D341Med (cell line): ENCODE data around the gene PSG5.
"Not testable (repeated sequence)": the region's sequence is repeated elsewhere in the genome, so short reads cannot be mapped to it uniquely, and the experiment has no call there.

Experiments used
- DNase-seq: peaks from one replicate; pipeline ENCODE4 v3.0.0; 2012; ENCODE audit warnings: low spot score

PSG5 gene

DNA sequence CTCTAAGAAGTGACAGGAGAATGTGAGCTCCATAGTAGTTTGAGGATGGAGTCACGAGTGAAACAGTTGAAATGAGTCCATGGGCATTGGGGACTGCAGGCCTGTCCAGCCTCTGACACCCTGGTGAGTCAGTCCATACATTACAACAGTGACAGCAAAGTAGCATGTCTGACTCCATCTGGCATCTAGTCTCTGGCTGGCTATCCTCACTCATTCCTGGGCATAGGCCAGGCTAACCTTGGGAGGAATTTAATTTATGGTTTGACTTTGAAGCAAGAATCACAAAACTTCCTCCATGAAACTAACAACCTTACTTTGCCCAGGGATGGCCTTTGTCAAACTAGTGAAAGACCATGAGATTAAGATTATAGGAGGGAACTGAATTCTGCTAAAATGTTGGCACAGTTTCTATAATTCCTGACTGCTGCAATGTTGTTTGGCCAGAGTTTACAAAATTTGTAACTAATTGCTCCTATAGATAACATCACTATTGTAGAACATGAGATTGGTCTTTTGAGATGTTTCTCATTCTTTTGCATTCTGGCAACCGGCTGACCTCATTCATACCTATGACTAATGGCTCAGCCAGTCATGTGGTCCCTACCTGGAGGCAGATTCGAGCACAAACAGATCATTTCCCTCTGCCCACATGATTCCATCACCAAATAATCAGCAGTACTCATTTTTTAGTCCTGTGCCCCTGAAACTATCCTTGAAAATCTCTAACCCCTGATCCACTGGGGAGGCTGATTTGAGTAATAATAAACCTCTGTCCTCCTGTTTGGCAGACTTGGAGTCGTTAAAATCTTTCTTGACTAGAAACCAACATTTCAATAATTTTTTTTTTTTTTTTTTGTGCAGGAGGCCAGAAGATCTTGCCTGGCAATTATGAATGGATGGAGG lies 4.2 kb downstream of the PSG5 start:
- DNase-seq: not testable (repeated sequence)

DNA sequence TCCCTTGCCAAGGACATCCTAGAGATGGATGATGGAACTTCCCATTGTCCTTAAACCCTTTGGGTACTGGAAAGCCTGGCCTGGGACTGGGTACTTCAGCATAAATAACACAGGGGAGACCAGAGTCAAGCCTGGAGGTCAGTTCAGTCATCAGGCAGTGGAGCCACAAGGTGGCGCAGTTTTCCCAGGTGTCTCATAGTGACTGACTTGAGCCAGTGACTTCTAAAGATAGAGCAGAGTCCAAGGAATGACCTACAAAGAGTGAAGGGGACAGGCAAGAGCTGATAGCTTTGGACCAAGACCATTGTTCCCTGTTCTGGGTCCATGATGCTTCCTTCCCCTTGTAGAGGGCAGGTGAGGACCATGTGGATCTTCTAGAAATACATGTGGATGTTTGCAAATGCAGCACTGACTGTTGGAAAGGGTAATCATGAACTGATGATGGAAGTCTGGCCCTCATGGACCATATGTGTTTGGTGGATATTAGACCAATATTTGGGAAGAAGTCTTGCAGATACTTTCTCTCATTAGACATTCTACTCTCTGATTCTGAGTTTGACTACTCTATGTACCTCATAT lies 6.7 kb downstream of the PSG5 start:
- DNase-seq: not testable (repeated sequence)

DNA sequence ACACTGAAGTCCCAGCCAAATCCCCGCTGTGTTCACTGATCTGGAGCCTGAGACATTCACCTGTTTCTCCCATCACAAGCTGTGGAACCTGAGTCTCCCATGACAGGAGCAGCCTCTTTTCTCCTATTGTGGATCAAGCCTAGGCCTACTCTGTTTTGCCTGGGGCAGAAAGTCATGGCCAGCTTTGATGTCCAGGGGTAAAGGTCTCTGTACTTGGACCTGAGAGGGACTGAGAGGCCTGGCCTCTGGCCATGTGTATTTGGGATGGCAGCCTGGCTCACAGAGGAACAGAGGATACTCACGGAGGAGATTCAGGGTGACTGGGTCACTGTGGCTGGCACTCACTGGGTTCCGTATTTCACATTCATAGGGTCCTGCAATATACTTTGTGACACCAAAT lies 7.8 kb downstream of the PSG5 start:
- DNase-seq: not testable (repeated sequence)

DNA sequence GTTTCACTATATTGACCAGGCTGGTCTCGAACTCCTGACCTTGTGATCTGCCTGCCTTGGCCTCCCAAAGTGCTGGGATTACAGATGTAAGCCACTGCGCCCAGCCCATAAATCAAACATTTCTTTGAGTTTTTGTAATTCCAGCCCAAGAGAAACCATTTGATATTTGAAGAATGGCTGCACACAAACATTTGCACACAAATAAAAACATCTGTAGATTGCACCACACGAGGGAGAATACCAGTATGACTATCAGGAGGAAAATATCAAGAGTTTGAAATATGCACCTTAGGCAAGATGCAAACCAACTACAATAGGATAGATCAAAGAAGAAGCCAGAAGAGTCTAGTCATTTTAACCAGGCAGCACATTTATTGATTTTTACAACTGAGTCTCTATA lies 20.4 kb downstream of the PSG5 start:
- not testable (repeated sequence) for DNase-seq

DNA sequence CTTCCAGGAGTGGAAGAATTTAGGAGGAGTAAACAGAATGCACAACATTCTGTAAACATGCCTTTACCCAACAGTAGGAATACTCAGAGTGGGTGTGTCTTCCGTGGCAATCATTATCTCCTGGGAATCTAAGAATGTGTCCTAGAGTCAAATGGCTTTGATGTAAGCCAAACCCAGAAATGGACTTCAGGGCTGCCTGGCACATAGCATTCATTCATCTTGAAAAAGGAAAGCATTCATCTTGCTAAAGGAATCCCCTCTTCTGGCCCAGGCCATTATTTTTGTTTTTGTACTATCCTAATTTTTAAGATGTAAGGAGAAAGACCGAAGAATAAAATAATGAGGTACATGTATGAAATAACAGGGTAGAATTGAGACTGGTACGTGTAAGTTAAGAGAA lies 23.2 kb downstream of the PSG5 start:
- DNase-seq: not testable (repeated sequence)

DNA sequence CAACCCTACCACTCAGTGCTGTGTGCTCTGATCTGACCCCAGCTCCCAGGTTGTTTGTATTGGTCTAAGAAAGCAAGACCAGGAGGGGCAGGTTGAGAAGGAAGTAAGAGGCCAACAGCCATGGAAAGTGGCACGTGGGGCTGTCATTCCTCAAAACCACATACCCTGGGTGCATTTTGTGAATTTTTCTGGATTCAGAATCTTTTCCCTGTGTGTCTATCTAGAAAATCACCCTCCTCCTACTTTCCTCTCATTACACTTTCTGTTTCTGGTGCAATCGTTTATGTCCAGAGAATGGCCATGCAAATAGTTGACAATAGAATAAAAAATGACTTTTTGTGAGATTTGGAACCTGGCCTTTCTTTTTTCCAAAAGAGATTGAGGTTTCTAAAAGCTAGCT lies 24.1 kb downstream of the PSG5 start:
- DNase-seq: not testable (repeated sequence)

DNA sequence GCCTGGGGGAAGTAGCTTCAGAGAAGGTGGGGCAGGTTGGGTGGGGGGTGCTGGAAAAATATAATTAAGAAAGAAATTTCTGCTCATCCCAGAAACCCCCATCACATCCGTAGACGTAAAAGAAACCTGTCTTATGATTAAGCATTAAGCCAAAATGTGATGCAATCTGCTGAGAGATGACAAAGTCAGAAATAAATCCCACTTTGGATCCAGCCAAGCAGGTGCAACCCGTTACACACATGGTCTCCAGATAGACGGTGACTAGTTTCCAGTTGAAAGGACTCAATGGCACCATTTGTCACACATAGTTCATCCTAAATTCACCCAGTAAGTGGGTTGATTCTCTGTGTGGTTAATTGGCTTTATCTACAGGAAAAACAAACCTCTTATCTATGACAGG lies 34.1 kb downstream of the PSG5 start:
- DNase-seq: no peak

DNA sequence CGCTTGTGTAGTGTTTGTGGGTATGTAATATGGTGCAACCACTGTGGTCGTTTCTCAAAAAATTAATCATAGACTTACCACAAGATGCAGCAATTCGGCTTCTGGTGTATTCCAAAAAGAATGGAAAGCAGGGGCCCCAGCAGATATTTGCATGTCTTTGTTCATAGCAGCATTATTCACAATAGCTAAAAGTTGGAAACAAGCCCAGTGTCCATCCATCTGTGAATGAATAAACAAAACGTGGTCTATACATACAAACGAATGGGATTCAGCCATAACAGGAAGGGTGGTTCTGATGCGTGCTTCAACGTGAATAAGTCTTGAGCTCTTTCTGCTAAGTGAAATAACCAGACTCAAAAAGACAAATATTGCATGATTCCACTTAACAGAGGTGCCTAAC lies 36.5 kb downstream of the PSG5 start:
- DNase-seq: not testable (repeated sequence)

DNA sequence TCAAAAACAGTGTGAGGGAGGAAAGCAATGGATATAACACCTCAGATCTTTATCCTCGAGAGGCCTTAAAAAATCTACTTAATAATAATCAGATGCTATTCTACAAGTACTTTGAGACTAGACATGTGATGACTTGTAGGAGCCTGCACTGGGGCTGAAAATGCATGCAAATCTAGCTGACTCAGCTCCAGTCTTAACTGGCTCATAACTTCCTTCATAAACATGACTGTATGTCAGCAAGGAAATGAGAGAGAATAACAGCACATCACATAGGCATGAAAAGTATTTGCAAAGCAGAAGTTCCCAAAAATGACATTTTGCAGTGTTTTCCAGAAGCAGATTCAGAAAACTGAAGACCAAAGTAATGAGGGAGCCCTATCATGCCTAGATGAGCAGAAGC lies 38.1 kb downstream of the PSG5 start:
- DNase-seq: no peak

DNA sequence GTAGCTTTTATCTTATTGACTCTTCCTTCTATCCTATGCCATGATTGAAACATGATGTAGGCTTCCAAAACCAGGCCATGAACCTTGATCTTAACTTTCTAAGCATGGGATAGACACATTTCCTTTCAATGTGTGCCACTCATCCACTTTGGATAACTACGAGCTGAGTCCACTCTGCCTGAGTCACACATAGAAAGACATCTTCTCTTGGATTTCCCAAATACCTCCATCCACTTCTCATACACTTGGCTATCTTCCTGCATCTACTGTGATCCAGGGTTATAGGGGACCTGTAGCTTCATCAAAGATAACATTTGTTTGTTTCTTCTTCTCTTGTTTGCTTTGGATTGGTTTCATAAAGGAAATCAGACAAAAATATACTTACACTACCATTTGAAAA lies 44.6 kb downstream of the PSG5 start:
- not testable (repeated sequence) for DNase-seq

DNA sequence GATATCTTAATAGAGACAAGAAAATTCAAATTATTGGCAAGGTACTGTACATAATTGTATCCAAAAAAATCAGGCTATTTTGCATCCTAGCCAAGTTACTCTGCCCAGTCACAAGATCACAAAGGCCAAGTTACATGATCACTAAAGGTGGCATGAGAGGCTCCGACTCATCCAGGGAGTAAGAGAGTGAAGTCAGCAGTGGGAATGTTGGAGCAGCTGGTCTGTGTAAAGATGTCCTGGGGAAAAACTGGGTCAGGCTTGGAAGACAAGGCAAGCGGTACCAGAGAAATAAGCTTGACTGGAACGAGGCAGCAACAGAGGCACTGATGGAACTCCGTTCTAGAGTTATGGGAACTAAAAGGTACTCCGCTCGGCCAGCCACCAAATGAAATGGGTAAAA lies 53.6 kb downstream of the PSG5 start:
- DNase-seq: no peak

DNA sequence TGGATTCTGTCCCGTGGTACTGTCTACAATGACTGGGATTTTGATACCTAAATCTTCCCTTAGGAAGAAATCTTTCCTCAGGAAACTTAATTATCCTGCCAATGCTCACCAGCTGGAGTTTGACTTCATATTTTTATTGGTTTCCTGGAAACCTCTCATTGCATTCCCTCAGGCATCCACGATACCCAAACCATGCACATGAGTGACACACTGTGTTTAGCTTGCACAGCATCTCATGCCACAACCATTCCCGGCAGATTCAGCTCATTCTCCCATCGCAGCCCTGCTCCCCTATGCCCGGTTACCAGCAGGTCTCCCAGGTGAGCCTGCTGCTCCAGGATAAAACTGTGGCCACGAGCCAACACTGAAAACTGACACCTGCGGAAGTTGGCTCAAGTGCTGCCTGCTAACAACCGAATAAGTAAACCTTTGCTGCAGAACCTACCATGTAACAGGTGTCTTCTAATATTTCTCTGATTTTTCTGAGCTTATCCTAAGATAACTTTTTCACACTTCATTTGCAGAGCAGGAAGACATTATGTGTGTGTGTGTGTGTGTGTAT lies 55.0 kb downstream of the PSG5 start:
- not testable (repeated sequence) for DNase-seq

DNA sequence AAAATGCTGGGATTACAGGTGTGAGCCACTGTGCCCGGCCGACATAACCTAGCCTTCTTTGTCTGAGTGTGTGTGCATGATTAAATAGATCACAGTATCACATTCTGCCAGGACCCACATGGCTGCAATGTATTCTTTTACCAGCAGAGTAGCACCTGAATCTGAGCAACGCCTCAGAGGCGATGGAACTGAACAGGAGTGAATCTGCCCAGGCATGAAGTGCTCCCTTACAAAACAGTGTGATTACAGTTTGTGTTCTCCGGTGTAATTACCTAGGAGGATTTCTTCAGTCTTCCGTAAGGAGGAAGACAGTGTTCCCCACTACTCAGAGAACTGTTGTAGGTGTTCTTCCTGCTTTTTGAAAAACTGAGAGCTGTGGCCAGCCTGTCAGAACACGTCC lies 57.1 kb downstream of the PSG5 start:
- DNase-seq: not testable (repeated sequence)

DNA sequence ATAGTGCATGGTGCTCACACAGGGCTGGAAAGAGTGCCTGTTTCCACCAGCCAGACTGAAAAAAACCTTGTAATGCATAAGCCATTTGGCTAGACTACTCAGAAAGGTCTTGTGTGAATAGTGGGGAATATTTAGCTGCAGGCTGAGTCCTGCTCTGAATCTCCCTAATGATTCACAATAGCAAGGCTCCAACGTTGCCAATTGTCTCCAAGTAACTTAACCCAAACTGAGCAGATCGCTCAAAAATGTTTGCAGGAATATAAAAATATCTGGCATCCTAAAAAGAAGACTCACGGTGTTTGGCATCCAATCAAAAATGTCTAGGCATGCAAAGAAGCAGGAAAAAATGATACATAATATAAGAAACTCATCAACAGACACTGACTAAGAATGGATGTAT lies 59.0 kb downstream of the PSG5 start:
- not testable (repeated sequence) for DNase-seq

DNA sequence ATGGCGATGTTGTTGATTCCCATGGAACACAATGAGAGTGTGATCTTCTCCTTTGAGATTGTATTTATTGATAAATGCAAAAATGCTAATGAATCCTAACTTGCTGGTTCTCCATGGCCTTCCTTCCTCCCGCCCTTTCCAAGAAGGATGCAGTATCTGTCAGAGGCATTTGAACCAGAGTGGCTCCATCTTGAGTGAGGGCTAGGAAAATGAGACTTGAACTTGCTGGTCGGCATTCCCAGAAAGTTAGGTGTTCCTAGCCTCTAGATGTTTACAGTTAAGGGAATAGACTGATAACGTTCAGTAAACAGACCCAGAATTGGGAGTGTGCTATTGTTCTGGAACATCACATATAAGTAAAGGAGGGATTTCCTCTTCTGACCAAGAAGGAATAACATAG lies 59.6 kb downstream of the PSG5 start:
- no peak for DNase-seq

DNA sequence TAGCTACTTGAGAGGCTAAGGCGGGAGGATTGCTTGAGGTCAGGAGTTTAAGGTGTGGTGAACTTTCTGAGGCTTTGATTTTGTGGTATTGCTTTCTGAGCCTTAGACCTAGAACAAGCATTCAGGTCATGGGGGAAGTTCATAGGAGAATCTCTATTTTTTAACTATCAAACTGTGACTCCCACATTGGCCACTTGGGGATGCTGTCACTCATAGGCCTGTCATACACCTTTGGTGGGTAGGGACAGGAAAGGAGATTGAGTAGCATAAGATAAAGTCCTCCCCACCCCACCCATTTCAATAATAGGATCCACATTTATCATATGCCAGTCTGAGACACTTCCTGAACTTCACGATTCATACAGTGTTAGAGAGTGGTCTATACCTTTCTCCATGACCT lies 62.0 kb downstream of the PSG5 start:
- no peak for DNase-seq

DNA sequence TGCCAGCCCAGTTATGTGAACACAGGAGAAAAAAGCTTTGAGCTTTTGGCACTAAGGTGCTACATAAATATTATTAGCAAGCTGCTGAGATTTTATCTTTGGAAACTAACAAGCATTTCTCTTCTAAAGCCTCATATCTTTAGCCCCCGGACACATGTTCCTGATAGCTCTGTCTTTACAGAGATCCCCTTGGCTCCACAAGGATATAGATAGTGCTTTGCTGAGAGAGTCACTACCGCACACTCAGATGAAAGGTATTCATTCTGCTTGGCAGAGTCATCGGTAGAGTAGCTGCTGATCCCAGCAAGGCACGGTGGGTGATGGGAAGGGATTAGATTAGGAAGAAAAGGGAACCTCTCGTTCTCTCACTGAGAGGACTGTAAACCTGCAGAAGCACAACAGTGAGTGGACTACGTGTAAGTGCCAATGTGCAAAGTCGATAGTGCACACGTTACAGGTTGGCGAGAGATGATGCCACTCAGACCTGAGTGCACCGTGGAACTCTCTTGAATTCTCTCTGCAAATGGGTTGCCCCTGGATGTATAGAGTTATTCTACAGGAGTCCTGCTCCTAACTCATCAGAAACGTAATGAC lies 65.8 kb downstream of the PSG5 start:
- not testable (repeated sequence) for DNase-seq

DNA sequence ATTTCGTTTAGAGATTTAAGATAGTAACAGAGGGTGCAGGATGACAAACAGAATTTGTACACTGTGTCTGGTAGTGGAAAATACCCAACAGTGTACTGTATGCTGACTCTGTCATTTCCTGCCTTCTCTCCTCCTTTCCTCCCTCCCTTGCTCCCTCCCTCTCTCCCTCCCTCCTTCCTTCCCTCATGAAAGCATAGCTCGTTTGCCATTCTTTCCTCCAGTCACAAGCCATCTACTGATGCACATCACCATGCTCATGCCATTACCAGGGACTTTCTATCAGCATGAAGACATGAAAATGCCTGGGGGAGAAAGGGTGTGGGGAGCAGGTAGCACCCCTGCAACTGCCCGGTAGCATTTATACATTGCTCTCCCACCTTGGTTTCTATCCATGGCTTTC lies 66.8 kb downstream of the PSG5 start:
- DNase-seq: not testable (repeated sequence)
